ENCODE measurements around the gene ZNF512.

ZNF512 gene

GRCh38 chr2:27667446-27667845 lies 84.6 kb downstream of the ZNF512 start:
- in situ Hi-C loops (cut with HindIII; ENCODE audit: low sequenced_read_pairs), result no loop called here

- in situ Hi-C loops (cut with HindIII; ENCODE audit: low sequenced_read_pairs), result no loop called here
Measured at GRCh38 chr2:27671235-27671634, 88.4 kb downstream of the ZNF512 start.
